GM19099 (cell line): Measurements from ENCODE around the gene NCBP1.

Source experiments
- POLR2A ChIP-seq: IDR thresholded peaks from 3 replicates; pipeline ENCODE4 v1.6.1; 2011; ENCODE audit warnings: low read depth; ENCODE audit not compliant: insufficient read length; ENCODE audit errors: extremely low read depth

NCBP1 gene, protein sequence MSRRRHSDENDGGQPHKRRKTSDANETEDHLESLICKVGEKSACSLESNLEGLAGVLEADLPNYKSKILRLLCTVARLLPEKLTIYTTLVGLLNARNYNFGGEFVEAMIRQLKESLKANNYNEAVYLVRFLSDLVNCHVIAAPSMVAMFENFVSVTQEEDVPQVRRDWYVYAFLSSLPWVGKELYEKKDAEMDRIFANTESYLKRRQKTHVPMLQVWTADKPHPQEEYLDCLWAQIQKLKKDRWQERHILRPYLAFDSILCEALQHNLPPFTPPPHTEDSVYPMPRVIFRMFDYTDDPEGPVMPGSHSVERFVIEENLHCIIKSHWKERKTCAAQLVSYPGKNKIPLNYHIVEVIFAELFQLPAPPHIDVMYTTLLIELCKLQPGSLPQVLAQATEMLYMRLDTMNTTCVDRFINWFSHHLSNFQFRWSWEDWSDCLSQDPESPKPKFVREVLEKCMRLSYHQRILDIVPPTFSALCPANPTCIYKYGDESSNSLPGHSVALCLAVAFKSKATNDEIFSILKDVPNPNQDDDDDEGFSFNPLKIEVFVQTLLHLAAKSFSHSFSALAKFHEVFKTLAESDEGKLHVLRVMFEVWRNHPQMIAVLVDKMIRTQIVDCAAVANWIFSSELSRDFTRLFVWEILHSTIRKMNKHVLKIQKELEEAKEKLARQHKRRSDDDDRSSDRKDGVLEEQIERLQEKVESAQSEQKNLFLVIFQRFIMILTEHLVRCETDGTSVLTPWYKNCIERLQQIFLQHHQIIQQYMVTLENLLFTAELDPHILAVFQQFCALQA

DNA sequence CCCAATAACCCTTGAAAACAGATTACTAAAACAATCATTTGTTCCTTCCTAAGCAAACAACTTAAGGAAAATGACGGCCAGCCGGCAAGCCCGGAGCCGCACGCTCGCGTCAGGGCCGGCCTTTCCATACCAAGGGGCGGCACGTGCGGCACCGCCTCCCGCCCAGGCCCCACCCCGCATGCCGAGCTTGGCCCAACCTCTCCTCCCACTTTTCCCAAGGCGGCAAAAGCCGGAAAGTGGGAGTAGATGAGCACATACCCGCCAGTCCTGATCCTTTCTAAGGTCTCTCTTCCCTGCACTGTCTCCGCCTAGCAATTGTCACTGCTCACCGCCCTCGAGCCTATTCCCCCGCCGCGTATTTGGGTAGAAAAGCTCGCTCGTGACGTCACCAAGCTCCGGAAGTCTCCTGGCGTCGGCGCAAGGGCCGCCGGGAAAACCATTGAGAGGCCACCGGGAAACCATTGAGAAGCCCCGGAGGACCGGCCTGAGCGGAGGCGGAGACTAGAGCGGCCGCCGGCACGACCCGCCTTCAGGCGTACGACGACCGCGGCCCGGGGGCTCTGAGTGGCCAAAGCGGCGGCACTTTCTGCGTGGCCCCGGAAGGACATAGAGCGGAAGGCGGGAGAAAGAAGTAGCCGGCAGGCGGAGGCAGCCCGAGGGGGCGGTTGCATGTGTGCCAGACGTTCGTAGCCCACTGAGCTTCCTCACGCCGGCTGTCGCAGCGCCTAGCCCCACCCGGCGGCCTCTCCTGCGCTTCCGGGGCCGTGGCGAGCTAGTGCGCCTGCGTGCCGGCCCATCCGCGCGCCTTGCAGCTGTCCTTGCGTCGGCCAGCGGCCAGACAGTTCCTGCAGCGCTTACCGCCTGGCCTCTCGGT, at the start of gene NCBP1, which contains the start of gene TSTD2:
Gene NCBP1, plus strand, starts transcription at position 837 of the 874 bp plus-strand sequence. CDS start 61 bp downstream, outside the sequence.
Gene TSTD2, minus strand, starts transcription at position 384 of the 874 bp plus-strand sequence. CDS start 5,806 bp downstream, outside the sequence.
- peak; percentile 92 for TF ChIP-seq POLR2A

DNA sequence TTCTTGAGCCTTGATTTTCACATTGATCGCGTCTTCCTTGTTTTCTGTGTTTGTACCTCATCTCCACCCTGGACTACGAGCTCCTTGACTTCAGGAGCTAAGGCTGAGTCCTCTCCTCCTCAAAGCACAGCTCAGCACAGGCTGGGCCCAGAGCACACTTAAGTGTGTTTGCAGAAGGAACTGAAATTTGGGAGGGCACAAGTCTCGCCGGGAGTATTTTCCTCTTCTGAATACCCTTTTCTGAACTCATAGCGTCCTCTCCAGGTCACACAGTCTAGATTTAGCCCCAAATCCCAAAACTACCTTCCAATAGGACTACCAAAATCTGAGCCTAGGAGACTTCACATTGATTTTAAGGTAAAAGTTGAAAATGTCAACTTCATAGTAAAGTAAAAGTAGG, 42.1 kb upstream of the NCBP1 start:
- no peak for TF ChIP-seq POLR2A

DNA sequence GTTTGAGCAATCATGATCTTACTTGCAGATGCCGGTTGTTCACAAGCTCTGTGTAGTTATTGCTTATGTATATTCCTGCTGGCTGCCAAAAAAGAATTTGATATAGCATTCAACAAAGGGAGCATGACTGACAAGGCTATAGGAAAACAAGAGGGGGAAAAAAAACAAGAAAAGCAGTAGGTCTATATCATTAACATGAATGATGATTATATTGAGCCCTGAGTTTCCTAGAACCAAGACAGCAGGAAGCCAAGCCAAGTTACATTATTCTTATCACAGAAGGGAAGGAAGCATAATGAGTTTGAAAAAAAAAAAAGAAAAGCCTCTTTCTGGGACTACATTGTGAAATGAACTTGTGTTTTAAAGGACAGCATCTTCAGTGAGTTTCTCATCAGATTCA, 41.5 kb upstream of the NCBP1 start:
- TF ChIP-seq POLR2A, result no peak

DNA sequence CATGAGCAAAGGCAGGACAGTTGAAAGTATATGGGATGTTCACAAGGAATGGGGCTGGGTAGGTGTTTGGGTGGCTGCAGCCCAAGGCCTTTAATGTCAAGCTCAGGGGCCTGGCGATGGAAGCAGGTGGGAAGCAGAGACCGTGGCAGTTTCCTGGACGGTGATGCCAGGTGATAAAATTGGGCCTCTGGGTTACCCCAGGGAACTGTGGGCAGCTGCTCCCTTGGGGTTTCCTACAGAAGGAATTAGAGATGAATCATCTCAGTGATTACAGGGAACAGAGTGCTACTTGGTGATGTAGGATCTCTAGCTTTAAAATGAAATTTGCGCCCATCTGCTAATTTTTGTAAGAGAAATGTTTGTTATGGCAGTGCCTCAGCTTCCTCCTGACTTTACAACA, 39.7 kb upstream of the NCBP1 start:
- no peak for TF ChIP-seq POLR2A

DNA sequence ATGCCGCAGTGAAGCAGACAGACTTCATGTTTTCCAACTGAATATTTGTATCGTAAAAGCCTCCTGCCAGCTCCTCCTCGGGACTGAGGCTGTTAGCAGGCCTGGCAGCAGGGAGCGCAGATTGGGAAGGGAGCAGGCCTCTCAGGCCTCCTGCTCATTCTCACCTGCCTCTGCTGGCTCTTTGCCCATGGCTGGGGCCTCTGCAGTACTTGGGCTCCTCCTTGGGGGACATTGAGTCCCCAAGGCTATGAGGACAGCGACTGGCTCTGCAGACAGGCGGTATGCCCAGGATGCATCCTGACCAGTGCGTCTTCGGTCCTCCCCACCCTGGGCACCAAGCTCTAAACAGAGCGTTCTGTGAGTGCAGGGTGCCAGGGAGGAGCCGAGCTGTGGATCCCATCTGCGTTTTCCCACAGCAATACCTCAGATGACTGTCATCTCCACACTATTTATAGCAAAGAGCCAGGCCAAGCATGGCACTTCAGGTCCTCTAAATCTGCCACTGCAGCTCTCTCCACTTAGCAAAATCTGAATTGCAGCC, 39.2 kb upstream of the NCBP1 start:
- no peak for TF ChIP-seq POLR2A

DNA sequence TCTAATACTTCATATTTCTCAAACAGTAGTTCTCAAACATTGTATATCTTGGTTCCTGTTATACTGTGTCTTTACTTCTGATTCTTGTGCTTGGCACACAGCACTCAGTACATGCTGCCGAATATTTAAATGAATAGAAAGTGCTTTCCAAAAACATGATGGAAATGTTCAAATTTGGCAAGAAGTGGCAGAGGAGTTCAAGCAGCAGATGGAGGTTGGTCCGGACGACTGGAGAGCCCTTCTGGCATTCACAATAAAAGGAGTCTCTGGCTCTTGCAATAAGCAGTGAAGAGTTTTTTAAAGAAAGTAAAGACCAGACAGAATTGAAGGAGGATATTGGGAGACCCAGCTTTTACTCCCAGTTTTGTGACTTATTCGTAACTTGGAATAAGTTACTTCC, 36.7 kb upstream of the NCBP1 start:
- no peak for TF ChIP-seq POLR2A

DNA sequence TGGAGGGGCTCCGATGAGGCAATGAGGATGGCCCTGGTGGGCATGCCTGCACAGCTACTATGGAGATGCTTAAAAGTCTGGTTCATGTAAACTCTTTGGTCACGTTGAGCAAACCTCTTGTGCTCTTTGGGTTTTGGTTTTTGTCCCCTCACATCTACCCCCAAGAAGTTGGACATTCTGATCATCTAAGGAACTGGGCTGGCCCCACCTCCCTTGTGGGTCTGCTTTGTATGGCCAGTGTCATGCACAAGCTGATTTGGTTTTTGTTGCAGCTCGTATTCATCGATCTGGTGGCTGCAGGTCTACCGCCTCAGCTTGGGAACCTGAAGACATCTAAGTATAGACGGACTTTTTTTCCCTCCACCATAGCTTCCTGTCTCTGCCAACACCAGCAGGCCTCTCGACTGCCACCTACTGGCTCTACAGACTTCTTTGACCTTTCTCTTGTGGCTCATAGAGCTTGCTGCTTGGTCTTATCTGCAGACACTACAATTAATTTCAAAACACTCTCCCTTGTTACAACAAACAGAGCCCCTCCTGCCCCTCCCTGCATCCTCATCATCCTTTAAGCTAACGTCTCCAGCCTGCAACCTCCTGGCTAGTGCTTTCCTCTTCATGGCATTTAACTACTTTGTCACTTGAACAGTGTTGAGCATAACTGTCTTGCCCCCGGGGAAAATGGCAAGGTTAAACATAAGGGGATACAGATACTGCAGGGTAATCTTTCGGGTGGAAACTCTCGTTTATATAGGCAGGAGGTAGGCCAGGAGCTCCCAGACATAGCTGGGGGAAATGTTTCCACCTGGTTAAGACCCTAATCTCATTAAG, 34.9 kb upstream of the NCBP1 start:
- no peak for TF ChIP-seq POLR2A

DNA sequence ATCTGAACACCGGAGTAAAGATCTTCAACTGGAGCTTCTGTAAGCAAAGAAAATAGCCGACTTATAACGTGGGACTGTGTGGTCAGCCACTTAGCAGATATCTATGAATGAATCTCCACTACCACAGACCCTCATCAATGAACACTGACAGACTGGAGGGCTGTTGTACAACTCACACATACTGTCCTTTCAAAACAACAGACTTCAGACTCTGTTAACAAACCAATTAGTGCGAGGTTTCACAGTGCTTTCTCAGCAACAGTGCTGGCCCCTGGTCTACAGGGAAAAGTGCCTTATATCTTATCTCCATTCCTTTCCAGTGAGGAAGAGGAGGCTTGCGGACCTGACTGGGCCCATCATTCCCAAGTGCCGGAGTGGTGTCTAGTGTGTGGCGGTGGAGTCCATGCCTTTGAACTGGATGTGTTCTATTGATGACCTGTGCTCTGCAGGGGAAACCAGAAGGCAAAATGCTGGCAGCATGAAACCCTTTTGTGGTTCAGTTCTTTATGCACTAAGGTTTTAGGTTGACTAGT, 34.2 kb upstream of the NCBP1 start:
- no peak for TF ChIP-seq POLR2A

DNA sequence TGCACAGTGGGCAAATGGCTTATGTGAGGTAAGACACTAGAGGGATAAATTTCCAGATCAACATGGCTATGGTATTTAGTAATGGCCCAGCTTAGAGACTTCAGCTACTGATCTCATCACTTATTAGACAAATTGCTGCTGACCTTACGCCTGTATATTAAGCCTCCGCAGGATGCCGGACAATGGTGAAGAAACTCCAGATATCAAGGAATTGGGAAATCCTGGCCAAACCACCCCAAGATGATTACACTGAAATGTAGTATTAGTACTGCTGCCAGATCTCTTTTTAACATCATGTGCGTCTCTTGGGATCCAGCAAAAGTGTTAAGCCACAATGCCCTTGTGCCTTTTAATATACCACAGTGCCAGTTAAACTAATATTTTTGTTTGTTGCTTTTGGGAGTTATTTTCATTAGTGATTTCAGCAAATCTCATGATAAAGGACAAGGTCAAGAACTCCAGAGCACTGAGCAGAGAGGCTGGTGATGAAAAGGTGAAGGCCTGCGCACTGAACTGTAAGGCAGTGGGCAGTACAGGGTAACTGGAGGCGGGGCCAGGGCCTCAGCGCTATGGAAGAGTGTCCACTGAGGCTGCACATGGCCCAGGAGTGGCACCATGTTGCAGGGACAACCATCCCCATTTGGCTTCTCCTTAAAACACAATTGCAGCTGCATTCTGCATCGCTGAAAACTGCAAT, 32.9 kb upstream of the NCBP1 start:
- TF ChIP-seq POLR2A, result no peak

DNA sequence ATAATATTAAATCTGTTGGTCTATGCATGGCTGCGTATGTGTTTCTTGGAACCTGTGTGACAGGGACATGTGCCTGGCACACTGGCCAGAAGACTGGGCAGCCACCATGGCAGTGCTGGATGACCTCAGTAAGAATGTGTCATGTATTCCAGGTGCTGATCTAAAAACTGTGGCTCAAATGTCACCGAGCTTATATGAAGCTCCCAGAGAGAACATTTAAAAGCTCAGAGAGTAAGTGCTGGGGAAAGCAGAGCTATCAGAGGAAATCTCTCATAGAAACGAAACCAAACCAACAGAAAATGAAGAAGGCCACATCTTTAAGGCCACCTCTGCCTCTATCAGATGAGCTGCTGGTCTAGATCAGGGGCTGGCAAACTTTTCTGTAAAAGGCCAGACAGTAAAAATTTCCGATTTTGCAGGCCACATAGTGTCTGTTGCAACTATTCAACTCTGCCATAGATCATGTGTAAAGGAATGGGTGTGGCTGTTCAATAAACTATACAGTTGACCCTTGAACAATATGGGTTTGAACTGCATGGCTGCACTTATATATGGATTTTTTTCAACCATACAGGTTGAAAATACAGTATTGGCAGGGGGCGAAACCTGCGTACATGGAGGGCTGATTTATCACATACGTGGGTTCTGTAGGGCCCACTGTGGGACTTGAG, 32.3 kb upstream of the NCBP1 start:
- TF ChIP-seq POLR2A, result no peak

DNA sequence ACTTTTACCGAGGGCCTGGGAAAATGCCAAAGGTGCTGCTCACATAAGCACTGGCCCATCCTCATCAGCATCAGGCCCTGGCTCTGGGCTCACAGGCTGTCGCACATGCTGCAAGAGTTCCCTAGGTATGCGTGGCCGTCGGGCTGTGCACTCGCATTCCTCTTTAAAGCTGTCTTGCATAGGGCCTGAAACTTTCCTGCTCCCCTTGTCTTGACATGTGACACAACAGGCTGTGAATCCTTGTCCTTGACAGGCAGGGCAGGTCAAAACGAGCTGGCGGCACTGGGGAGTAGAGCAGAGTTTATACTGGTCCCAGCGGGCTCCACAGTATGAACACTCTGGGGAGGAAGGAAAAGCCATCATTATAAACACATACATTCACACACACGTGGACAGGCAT, 31.2 kb upstream of the NCBP1 start:
- no peak for TF ChIP-seq POLR2A

DNA sequence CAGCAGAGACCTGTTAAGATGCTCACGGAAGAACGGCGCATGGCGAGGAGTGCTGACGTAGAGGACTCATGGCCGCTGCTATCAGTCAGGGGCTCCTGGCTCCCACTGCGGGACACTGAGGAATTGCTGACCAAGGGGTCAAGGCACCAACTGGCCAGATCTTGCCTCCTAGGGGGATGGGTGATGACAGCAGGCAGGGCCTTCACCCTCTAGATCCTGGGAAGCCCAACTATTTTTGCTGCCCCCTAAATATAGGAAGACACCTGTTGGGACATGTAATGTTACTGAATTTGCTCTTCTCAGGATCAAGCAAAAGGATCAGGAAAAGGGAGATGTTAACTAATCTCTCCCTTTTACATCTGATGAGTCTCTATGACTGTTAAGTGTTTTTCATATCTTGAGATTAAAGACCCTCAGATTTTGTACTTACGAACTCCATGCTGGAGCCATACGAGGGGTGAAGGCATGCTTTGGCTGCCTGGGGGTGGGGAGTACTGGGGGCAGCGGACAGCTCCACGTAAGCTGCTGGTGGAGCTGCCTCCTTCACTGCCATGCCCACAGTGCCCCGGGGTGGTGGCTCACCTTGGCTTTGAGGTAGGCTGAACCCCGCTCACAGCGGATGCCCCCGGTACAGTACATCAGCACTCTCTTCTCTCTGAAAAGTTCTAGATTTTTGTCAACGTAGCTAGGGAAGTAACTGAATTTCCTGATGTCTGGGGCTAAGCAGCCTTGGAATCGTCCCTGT, 28.5 kb upstream of the NCBP1 start:
- no peak for TF ChIP-seq POLR2A

DNA sequence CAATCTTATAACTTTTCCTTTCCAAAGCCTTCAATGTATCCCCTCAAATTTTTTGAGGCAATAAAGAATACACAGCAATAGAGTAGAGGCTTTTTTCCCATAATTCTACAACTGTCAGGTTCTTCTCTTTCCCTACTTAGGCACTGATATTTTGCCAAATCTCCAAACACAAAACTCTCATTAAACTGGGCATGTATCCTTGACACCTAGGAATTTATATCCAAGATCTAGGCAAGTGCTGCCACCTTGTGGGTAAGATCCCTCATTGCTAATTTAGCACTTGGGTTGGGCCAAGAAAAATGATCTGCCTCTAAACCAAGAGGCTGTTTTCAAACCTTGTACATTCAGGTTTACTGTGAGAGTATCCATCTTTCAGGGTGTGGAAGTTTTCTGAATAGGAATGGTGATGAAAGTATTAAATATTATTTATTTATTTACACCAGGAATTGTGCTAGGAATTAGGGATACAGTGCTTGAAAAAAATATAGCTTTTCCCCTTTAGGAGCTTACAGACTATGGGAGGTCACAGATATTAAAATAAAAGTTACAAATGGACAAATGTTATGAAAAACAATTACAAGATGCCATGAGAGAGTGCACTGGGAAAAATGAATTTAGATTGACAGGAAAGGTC, 18.1 kb upstream of the NCBP1 start:
- TF ChIP-seq POLR2A, result no peak
